RWPE1 (cell line): ENCODE results near the gene TGDS.

Experiments
- CTCF ChIA-PET: fragments of 350-600 bp; sonication (Branson Sonifier 250); formaldehyde crosslinking; extraction: SDS; loops from one replicate; lab custom pipeline; 2021; lab: Yijun Ruan, JAX
- POLR2A ChIA-PET: fragments of 400-600 bp; formaldehyde crosslinking; extraction: SDS; loops from one replicate; lab custom pipeline; 2020; ENCODE audit warnings: antibody characterized with exemption; ENCODE audit not compliant: low non-redundant PET; lab: Yijun Ruan, JAX
- DNase-seq: peaks from one replicate; pipeline ENCODE4 v3.0.0; 2012; ENCODE audit warnings: low spot score
- H3K27ac ChIP-seq: fragments of 450-650 bp; 2 replicates; pipeline ENCODE4 v1.5.1; 2017
- TF ChIP-seq, protein P1 (sequence below): fragments of 450-650 bp; conservative IDR thresholded peaks from 2 replicates; pipeline ENCODE4 v1.5.1; 2017; ENCODE audit warnings: low read depth, mild to moderate bottlenecking

TGDS gene

DNA sequence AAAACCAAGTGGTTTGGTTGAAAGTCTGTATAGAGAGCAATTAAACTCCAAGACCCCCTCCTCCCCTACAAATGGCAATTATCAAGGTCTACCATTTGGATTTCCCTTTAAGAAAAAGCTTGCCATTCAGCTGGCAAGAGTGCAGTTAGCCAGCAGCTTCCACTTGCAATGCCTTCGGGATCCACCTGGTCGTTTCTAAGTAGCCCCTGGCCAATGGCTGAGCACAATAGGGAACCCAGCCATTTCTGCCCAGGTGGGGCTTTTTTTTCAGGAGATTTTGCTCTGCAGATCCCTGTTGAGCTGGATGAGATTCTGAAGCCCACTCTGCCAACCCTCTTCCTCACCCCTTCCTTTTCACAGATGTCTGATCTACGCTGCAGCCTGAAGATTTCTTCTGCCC is 26.3 kb downstream of the TGDS start:
- CTCF ChIA-PET, result no interaction called here
- POLR2A ChIA-PET, result no interaction called here
- no peak overlapping the region for H3K27ac ChIP-seq
- TF ChIP-seq, protein P1, sequence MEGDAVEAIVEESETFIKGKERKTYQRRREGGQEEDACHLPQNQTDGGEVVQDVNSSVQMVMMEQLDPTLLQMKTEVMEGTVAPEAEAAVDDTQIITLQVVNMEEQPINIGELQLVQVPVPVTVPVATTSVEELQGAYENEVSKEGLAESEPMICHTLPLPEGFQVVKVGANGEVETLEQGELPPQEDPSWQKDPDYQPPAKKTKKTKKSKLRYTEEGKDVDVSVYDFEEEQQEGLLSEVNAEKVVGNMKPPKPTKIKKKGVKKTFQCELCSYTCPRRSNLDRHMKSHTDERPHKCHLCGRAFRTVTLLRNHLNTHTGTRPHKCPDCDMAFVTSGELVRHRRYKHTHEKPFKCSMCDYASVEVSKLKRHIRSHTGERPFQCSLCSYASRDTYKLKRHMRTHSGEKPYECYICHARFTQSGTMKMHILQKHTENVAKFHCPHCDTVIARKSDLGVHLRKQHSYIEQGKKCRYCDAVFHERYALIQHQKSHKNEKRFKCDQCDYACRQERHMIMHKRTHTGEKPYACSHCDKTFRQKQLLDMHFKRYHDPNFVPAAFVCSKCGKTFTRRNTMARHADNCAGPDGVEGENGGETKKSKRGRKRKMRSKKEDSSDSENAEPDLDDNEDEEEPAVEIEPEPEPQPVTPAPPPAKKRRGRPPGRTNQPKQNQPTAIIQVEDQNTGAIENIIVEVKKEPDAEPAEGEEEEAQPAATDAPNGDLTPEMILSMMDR, result no peak
- DNase-seq, result no peak

DNA sequence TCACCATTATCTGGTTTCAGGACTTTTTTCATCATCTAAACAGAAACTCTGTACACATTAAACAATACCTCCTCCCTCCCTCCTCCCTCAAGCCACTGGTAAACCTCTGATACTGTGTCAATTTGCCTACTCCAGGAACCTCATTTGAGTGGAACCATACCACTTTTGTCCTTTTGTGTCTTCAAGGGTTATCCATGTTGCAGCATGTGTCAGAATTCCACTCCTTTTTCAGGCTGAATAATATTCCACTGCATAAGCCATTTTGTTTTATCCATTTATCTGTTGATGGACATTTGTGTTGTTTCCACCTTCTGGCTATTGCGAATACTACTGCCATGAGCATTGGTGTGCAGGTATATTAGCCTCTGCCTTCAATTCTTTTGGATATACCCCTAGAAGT is 27.5 kb downstream of the TGDS start:
- CTCF ChIA-PET, result interaction anchor here (1.0 kb wide), 1 partner anchor 41 kb away, joined by 3 read pairs; no protein-coding TSS in a partner anchor

DNA sequence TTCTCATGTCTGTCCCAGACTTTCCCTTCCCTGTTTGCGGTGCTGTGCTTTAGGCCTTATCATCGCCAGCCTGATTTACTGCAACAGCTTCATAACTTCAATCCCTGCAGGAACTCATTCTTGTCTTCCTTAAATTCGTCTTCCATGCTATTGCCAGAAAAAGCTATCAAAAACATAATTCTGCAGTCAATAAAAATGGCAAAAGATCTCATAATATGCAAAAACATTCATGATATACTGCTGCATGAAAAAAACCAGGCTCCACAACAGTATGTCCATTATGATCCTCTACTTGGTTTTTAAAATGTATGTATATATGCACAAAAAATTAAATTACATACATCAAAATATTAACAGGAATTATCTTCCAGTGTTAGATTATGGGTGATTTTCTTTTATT is 28.4 kb downstream of the TGDS start:
- no peak overlapping the region for H3K27ac ChIP-seq
- ChIA-PET CTCF (interaction anchor here (1.0 kb wide), 1 partner anchor 41 kb away, joined by 3 read pairs; no protein-coding TSS in a partner anchor), POLR2A (no interaction called here)
- DNase-seq, result no peak
- TF ChIP-seq, protein P1, result no peak

More for the DNA sequence above, 27.5 kb downstream of the TGDS start:
- TF ChIP-seq, protein P1, result no peak
- H3K27ac ChIP-seq, result no peak overlapping the region
- POLR2A ChIA-PET, result no interaction called here
- DNase-seq, result no peak

DNA sequence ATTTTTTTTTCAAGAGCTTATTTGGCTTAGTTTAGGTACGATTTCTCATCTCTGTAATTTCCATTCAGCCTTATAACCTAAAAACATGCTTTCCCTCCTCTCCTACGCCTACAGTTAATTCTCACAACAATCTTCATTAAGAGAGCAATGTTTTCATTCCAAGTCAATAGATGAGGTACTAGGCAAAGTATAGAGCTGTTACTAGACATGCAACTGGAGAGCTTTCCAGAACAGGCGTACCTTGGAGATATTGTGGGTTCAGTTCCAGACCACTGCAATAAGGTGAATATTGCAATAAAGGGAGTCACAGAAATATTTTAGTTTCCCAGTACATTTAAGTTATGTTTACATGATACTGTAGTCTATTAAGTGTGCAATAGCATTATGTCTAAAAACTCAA is 34.8 kb downstream of the TGDS start:
- ChIA-PET CTCF (no interaction called here), POLR2A (no interaction called here)
- TF ChIP-seq, protein P1, result no peak
- no peak for DNase-seq
- no peak overlapping the region for H3K27ac ChIP-seq

DNA sequence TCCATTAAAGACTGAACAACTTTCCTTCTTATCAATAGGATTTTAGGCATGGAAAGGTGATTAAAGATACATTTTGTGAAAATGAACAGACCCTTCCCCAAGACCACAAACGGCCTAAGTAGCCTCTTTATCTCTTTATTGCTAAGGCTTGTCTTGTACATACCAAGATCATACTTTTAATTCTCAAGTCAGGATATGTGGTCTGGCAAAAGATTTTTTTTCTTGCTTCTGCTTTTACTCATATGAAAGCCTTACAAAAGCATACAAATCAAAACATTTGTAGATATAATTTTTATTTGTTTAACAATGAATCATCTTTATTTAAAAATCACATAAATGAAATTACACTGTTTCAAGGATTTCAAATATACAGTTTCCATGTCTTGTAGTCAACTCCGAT is 35.8 kb downstream of the TGDS start:
- TF ChIP-seq, protein P1, result no peak
- CTCF ChIA-PET, result no interaction called here
- H3K27ac ChIP-seq, result no peak overlapping the region
- POLR2A ChIA-PET, result no interaction called here
- no peak for DNase-seq

DNA sequence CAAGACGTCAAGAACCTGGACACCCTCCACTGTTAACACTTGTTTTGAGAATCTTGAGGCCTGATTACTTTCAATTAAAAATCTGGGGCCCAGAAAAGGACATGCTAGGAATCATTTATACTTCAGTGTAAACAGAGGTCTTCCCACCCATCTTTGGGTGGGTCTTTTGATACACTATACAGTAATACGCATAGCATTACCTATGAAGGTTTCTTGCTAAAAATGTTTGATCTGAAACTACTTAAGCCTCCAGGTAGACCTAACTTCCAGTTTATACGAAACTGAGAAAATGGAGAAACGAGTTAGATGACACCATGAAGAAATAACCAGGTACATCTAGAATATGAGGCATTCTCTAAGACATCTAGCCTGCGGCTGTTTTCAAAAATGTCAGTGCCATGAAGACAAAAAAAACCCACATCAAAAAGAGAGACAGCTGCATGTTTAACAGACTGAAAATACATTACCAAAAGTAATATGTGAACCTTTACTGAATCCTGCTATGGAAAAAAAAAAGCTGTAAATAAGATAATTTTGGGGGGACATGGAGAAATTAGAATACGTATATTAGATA is 36.6 kb downstream of the TGDS start:
- no peak overlapping the region for H3K27ac ChIP-seq
- no peak for DNase-seq
- TF ChIP-seq, protein P1, result no peak
- POLR2A ChIA-PET, result no interaction called here
- CTCF ChIA-PET, result no interaction called here

DNA sequence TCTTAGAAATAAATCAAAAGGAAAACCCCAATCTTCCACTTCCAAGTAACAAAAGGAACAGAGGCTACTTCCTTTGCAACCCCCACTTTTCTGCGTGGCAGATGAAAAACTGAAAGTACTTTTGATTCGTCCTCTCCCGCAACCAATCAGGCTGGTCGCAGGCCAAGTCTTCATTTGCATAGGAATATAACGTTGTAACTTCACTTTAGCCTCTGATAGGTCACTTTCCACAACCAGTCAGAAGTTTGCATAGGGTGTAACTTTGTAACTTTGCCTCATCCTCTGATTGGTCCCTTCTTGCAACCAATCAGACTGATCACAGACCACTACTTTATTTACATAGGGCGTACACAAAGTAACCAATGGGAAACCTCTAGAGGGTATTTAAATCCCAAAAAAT is 37.2 kb downstream of the TGDS start:
- POLR2A ChIA-PET, result no interaction called here

More for the DNA sequence above, 37.2 kb downstream of the TGDS start:
- no peak overlapping the region for H3K27ac ChIP-seq
- CTCF ChIA-PET, result no interaction called here
- TF ChIP-seq, protein P1, result no peak
- DNase-seq, result no peak
